ENCODE results near the gene UGP2. TPM values are rescaled to one million over a fixed set of nuclear protein-coding genes. Genes with fewer than 3 reads are reported as not detected.

The UGP2 gene
- total and polyA plus RNA-seq, 2 of the 4 experiments (the other 2 are of a cell fraction) = 45.0 to 58.8 TPM

GRCh38 chr2:63890678-63891077 is 49.0 kb downstream of the UGP2 start:
- no peak overlapping the region for H2AK9ac ChIP-seq (replicated peaks; ENCODE audit: low read depth, low read length, poor library complexity)

More at GRCh38 chr2:63890678-63891077, 49.0 kb downstream of the UGP2 start:
- no TSS peak for BruUV-seq (replicated peaks)
- H3K36me3 ChIP-seq (ENCODE audit: control insufficient read depth, insufficient read depth, low read length) = peaks cover 22% of the 10 kb centered on the region
- no peak overlapping the region for H4K91ac ChIP-seq (ENCODE audit: insufficient read depth, low read depth, low read length)
- no peak overlapping the region for H3K9ac ChIP-seq (ENCODE audit: low read depth, low read length)
- no peak overlapping the region for H3K4ac ChIP-seq (ENCODE audit: low read depth, low read length)
- no peak overlapping the region for H3K56ac ChIP-seq (ENCODE audit: extremely low read depth, insufficient read depth, low read length)
- peaks cover 4 to 7% of the 10 kb centered on the region in 2 experiments; a peak in 2 of 4 replicates for H3K79me1 ChIP-seq (ENCODE audit: low read depth in 1 of 2, low read length in 2 of 2)
- H3K23ac ChIP-seq (ENCODE audit: low read depth, low read length) = no peak overlapping the region
- no peak overlapping the region for H3K14ac ChIP-seq (replicated peaks; ENCODE audit: low read depth, low read length)
- no peak overlapping the region for H2BK20ac ChIP-seq (ENCODE audit: low read depth, low read length)
- H3K4me1 ChIP-seq (ENCODE audit: control insufficient read depth, insufficient read depth, low read length) = peaks cover 2% of the 10 kb centered on the region; the same call in 1 of the 2 replicates
- ChIA-PET POLR2A (ENCODE audit: unreplicated experiment) (no interaction called here), CTCF (interaction anchor here (0.8 to 1.1 kb wide), 2 partner anchors 9 to 192 kb away, joined by 3 to 5 read pairs; no protein-coding TSS in a partner anchor)
- no peak overlapping the region for H3K4me2 ChIP-seq (ENCODE audit: low read depth, low read length)
- H3K27ac ChIP-seq (ENCODE audit: insufficient read depth, low read length) = no peak overlapping the region
- 0 out of 2 replicates have a peak, but pooled peaks cover 3% of the 10 kb centered on the region for H3K9me1 ChIP-seq (ENCODE audit: insufficient read depth, low read length)
- H2AK5ac ChIP-seq (ENCODE audit: low read depth, low read length) = no peak overlapping the region
- no peak overlapping the region for H2AFZ ChIP-seq (replicated peaks; ENCODE audit: low read length, poor library complexity)
- no peak overlapping the region for H3K18ac ChIP-seq (ENCODE audit: low read depth, low read length)
- in situ Hi-C loops (cut with MboI; ENCODE audit: low sequenced_read_pairs) = no loop called here
- no peaks in the 10 kb centered on the region for H3K9me3 ChIP-seq (ENCODE audit: control insufficient read depth, insufficient read depth, low read length)
- H3K27me3 ChIP-seq (ENCODE audit: control insufficient read depth, insufficient read depth, low read length) = no peaks in the 10 kb centered on the region
- DNase-seq = no peak
- TF ChIP-seq RAD21 (IDR thresholded peaks at IDR 0.05; ENCODE audit: low read length) (no peak), CTCF (conservative IDR thresholded peaks at IDR 0.05; ENCODE audit: low read depth, low read length) (no peak), POLR2A (IDR thresholded peaks at IDR 0.05; ENCODE audit: low read depth, low read length) (no peak), NFE2L2 (IDR thresholded peaks at IDR 0.05; ENCODE audit: low read depth, low read length) (no peak), MAFK (IDR thresholded peaks at IDR 0.05; ENCODE audit: low read depth, low read length) (no peak), BHLHE40 (IDR thresholded peaks at IDR 0.05; ENCODE audit: low read depth, low read length) (no peak), FOS (IDR thresholded peaks at IDR 0.05; ENCODE audit: low read depth, low read length) (no peak), CHD1 (IDR thresholded peaks at IDR 0.05; ENCODE audit: low read depth, low read length) (no peak), USF2 (IDR thresholded peaks at IDR 0.05; ENCODE audit: low read depth, low read length) (no peak), RFX5 (IDR thresholded peaks at IDR 0.05; ENCODE audit: low read depth, low read length) (no peak), RCOR1 (IDR thresholded peaks at IDR 0.05; ENCODE audit: insufficient replicate concordance, low read length) (no peak), MAZ (IDR thresholded peaks at IDR 0.05; ENCODE audit: borderline replicate concordance, low read depth, low read length) (no peak), ELK1 (IDR thresholded peaks at IDR 0.05; ENCODE audit: borderline replicate concordance, low read depth, low read length) (no peak), MXI1 (IDR thresholded peaks at IDR 0.05; ENCODE audit: borderline replicate concordance, low read depth, low read length) (no peak), CEBPB (IDR thresholded peaks at IDR 0.05; ENCODE audit: low read depth, low read length) (no peak), SMC3 (IDR thresholded peaks at IDR 0.05; ENCODE audit: low read depth, low read length) (no peak)
- H4K20me1 ChIP-seq (ENCODE audit: insufficient read depth, low read length) = no peaks in the 10 kb centered on the region
- ATAC-seq (ENCODE audit: low read depth) = no peak
- H2BK120ac ChIP-seq (ENCODE audit: low read depth, low read length) = no peak overlapping the region
- no peak overlapping the region for H4K8ac ChIP-seq (ENCODE audit: low read depth in 2 of 2, low read length in 2 of 2)
- intact Hi-C loops (cut with micrococcal nuclease) = no loop called here
- dilution Hi-C loops (cut with HindIII; ENCODE audit: low sequenced_read_pairs, unreplicated experiment) = no loop called here
- H3K4me3 ChIP-seq (ENCODE audit: insufficient read depth, low read depth, low read length) = no peak overlapping the region
- H2BK5ac ChIP-seq (ENCODE audit: low read depth, low read length, poor library complexity, severe bottlenecking) = no peak overlapping the region
- no CpG with 5 or more reads among the region's 2 CpGs for WGBS, 2 experiments (ENCODE audit: extremely low coverage in 2 of 2, insufficient read length in 1 of 2)
- no peak overlapping the region for H2BK15ac ChIP-seq (ENCODE audit: low read depth, low read length)
- no peak overlapping the region for H4K5ac ChIP-seq (ENCODE audit: low read depth, low read length)
